Keratinocyte (primary cell): ENCODE results near the gene PCDHB11. TPM values are rescaled to one million over a fixed set of nuclear protein-coding genes. Genes with fewer than 3 reads are reported as not detected.

Experiments
- DNase-seq: peaks from one replicate; pipeline ENCODE4 v3.0.0-alpha.2; 2011; ENCODE audit warnings: low read depth, missing footprints, low spot score
- FAIRE-seq: peaks from 2 replicates; lab custom pipeline; 2011; peaks lifted over from hg19 to GRCh38; lab: Jason Lieb, UNC
- H2AFZ ChIP-seq: 2 replicates; pipeline ENCODE4 v1.6.0; 2012; ENCODE audit warnings: low read length, control low read depth, inconsistent platforms; ENCODE audit not compliant: control insufficient read depth
- H3K27ac ChIP-seq: 2 replicates; pipeline ENCODE4 v1.5.1; 2011; ENCODE audit warnings: low read length; ENCODE audit not compliant: control insufficient read depth, insufficient read depth
- H3K27me3 ChIP-seq: 3 replicates; pipeline ENCODE4 v1.6.0; 2011; ENCODE audit warnings: low read length; ENCODE audit not compliant: control insufficient read depth, insufficient read depth; ENCODE audit errors: extremely low read depth
- H3K36me3 ChIP-seq, 2 experiments: 2 replicates in 1 of 2; 3 replicates in 1 of 2; pipeline ENCODE4 v1.5.1; 2011; ENCODE audit warnings: low read length in 2 of 2, mild to moderate bottlenecking in 1 of 2; ENCODE audit not compliant: control insufficient read depth in 2 of 2, insufficient read depth in 2 of 2; ENCODE audit errors: extremely low read depth in 1 of 2
- H3K4me1 ChIP-seq: 3 replicates; pipeline ENCODE4 v1.5.1; 2011; ENCODE audit warnings: low read length; ENCODE audit not compliant: control insufficient read depth, insufficient read depth; ENCODE audit errors: extremely low read depth
- H3K4me2 ChIP-seq: 3 replicates; pipeline ENCODE4 v1.6.0; 2011; ENCODE audit warnings: low read depth, low read length; ENCODE audit not compliant: control insufficient read depth, insufficient read depth; ENCODE audit errors: extremely low read depth
- H3K4me3 ChIP-seq, 3 experiments: fragments of 200-600 bp in 1 of 3; sonication (generic) in 1 of 3; 2 replicates in 2 of 3; 3 replicates in 1 of 3; pipeline ENCODE4 v1.5.1; 2011 to 2016; ENCODE audit warnings: low read length in 3 of 3, mild to moderate bottlenecking in 3 of 3, control low read depth in 2 of 3, inconsistent platforms in 1 of 3, low read depth in 1 of 3, mixed read lengths in 1 of 3, mixed run types in 1 of 3, moderate library complexity in 1 of 3; ENCODE audit not compliant: control insufficient read depth in 2 of 3, insufficient read depth in 2 of 3; ENCODE audit errors: extremely low read depth in 1 of 3
- H3K79me2 ChIP-seq: 2 replicates; pipeline ENCODE4 v1.6.0; 2012; ENCODE audit warnings: low read length; ENCODE audit not compliant: control insufficient read depth, insufficient read depth
- H3K9ac ChIP-seq: 3 replicates; pipeline ENCODE4 v1.6.0; 2011; ENCODE audit warnings: low read length; ENCODE audit not compliant: control insufficient read depth, insufficient read depth; ENCODE audit errors: extremely low read depth
- H3K9me1 ChIP-seq: 3 replicates; pipeline ENCODE4 v1.6.0; 2011; ENCODE audit warnings: low read length; ENCODE audit not compliant: control insufficient read depth, insufficient read depth; ENCODE audit errors: extremely low read depth
- H3K9me3 ChIP-seq: 2 replicates; pipeline ENCODE4 v1.5.1; 2012; ENCODE audit warnings: low read depth, low read length; ENCODE audit not compliant: control insufficient read depth
- H4K20me1 ChIP-seq: 3 replicates; pipeline ENCODE4 v1.6.0; 2011; ENCODE audit warnings: low read length; ENCODE audit not compliant: control insufficient read depth, insufficient read depth; ENCODE audit errors: extremely low read depth
- EZH2 ChIP-seq: IDR thresholded peaks from one replicate; pipeline ENCODE4 v1.6.1; 2012; ENCODE audit warnings: inconsistent platforms, mild to moderate bottlenecking, low read length, moderate library complexity
- dilution Hi-C: fragments of 300-500 bp; cut with MboI; formaldehyde crosslinking; loops from one replicate; pipeline ENCODE4 v1.7.0; 2020; ENCODE audit warnings: low sequenced_read_pairs; ENCODE audit not compliant: extremely low pct_ligation_motif_present
- polyA plus RNA-seq, 5 experiments: library from polyadenylated mRNA; depleted of rRNA in 3 of 5; stranded (reverse) in 3 of 5; stranded (forward) in 1 of 5; unstranded in 1 of 5; fragments of >200 nt; gene quantifications; 1 replicate in 1 of 5; 2 replicates in 3 of 5; 3 replicates in 1 of 5; pipeline versions ENCODE4 v1.2.1 to v1.2.3, GENCODE V29; 2011 to 2012; ENCODE audit warnings: missing spikeins in 2 of 5, low read depth in 1 of 5, low replicate concordance in 1 of 5
- TF ChIP-seq, protein P1 (sequence below), 3 experiments: IDR thresholded peaks in 1 of 3; conservative IDR thresholded peaks in 1 of 3; optimal IDR thresholded peaks in 1 of 3; 2 replicates in 2 of 3; 3 replicates in 1 of 3; pipeline versions ENCODE3 to v1.5.1; 2011; ENCODE audit warnings: low read length in 3 of 3, mild to moderate bottlenecking in 3 of 3, moderate library complexity in 2 of 3, control low read depth in 1 of 3, inconsistent platforms in 1 of 3; ENCODE audit not compliant: insufficient read depth in 2 of 3; ENCODE audit errors: extremely low read depth in 1 of 3

The PCDHB11 gene
- polyA plus RNA-seq, 1 donor (not counting 4 experiments of a cell fraction or from before 2014, with no cell fraction given) = not detected

- FAIRE-seq (no peak), DNase-seq (no peak)
- no peaks in the 10 kb centered on the region for H3K4me1 ChIP-seq
- no peak for TF ChIP-seq EZH2
- TF ChIP-seq, protein P1, sequence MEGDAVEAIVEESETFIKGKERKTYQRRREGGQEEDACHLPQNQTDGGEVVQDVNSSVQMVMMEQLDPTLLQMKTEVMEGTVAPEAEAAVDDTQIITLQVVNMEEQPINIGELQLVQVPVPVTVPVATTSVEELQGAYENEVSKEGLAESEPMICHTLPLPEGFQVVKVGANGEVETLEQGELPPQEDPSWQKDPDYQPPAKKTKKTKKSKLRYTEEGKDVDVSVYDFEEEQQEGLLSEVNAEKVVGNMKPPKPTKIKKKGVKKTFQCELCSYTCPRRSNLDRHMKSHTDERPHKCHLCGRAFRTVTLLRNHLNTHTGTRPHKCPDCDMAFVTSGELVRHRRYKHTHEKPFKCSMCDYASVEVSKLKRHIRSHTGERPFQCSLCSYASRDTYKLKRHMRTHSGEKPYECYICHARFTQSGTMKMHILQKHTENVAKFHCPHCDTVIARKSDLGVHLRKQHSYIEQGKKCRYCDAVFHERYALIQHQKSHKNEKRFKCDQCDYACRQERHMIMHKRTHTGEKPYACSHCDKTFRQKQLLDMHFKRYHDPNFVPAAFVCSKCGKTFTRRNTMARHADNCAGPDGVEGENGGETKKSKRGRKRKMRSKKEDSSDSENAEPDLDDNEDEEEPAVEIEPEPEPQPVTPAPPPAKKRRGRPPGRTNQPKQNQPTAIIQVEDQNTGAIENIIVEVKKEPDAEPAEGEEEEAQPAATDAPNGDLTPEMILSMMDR (optimal IDR thresholded peaks at IDR 0.05 in 1 of 3, IDR thresholded peaks at IDR 0.05 in 1 of 3, conservative IDR thresholded peaks at IDR 0.05 in 1 of 3; ENCODE audit: extremely low read depth in 1 of 3, insufficient read depth in 2 of 3, low read length in 3 of 3) = no peak
- H3K9me3 ChIP-seq = peaks cover 7% of the 10 kb centered on the region
- no peaks in the 10 kb centered on the region for H3K27me3 ChIP-seq
- no peaks in the 10 kb centered on the region for H3K79me2 ChIP-seq
- no peaks in the 10 kb centered on the region for H4K20me1 ChIP-seq
- H3K36me3 ChIP-seq = no peaks in the 10 kb centered on the region
- H2AFZ ChIP-seq = no peak overlapping the region
- no peak overlapping the region for H3K9ac ChIP-seq
- dilution Hi-C loops = no loop called here
- H3K4me3 ChIP-seq = no peak overlapping the region
- no peak overlapping the region for H3K4me2 ChIP-seq
- no peaks in the 10 kb centered on the region for H3K9me1 ChIP-seq
- no peak overlapping the region for H3K27ac ChIP-seq
Measured at GRCh38 chr5:141236516-141237313, 37.3 kb downstream of the PCDHB11 start.

GRCh38 chr5:141241496-141241895, 42.1 kb downstream of the PCDHB11 start:
- H3K4me3 ChIP-seq = no peak overlapping the region
- H3K9me1 ChIP-seq = no peaks in the 10 kb centered on the region
- FAIRE-seq (no peak), DNase-seq (no peak)
- no peaks in the 10 kb centered on the region for H4K20me1 ChIP-seq
- TF ChIP-seq EZH2 = no peak
- TF ChIP-seq, protein P1 (optimal IDR thresholded peaks at IDR 0.05 in 1 of 3, IDR thresholded peaks at IDR 0.05 in 1 of 3, conservative IDR thresholded peaks at IDR 0.05 in 1 of 3; ENCODE audit: extremely low read depth in 1 of 3, insufficient read depth in 2 of 3, low read length in 3 of 3) = no peak
- peaks cover 7% of the 10 kb centered on the region for H3K9me3 ChIP-seq
- no peaks in the 10 kb centered on the region for H3K36me3 ChIP-seq
- no peak overlapping the region for H2AFZ ChIP-seq
- H3K27ac ChIP-seq = no peak overlapping the region
- H3K27me3 ChIP-seq = no peaks in the 10 kb centered on the region
- H3K79me2 ChIP-seq = no peaks in the 10 kb centered on the region
- no peak overlapping the region for H3K9ac ChIP-seq
- no peaks in the 10 kb centered on the region for H3K4me1 ChIP-seq
- no peak overlapping the region for H3K4me2 ChIP-seq
- dilution Hi-C loops = no loop called here
